OCI-LY3 (cell line): ENCODE data around the gene UST.

Source experiments
- CTCF ChIP-seq: fragments of 200-600, 300-600 bp; sonication (generic); IDR thresholded peaks from 2 replicates; pipeline ENCODE4 v1.5.1; 2014; ENCODE audit warnings: antibody characterized with exemption, low read length, low read depth
- EZH2phosphoT487 ChIP-seq: fragments of 200-600 bp; shearing (Covaris generic); IDR thresholded peaks from 2 replicates; pipeline ENCODE4 v1.6.1; 2018; ENCODE audit warnings: antibody characterized with exemption, mixed run types, low read depth

GRCh38 chr6:149090937-149091336 is 344.1 kb downstream of the UST start:
- TF ChIP-seq CTCF, result no peak
- no peak for TF ChIP-seq EZH2phosphoT487
